Suppressor macrophage treated with lipopolysaccharide for 1 hour (primary cell): ENCODE results near the gene ACR.
"Not testable (repeated sequence)": the region's sequence is repeated elsewhere in the genome, so short reads cannot be mapped to it uniquely, and the experiment has no call there.

Source experiments
- DNase-seq, 3 donors: peaks; one replicate each; pipeline ENCODE4 v3.0.0-alpha.2; 2020 to 2022

ACR gene

GRCh38 chr22:50733521-50734342 is 4.3 kb upstream of the ACR start:
- DNase-seq: no peak

- no peak for DNase-seq
Measured at GRCh38 chr22:50734343-50734771, 3.6 kb upstream of the ACR start.

- no peak for DNase-seq
Measured at GRCh38 chr22:50734986-50735738, 2.8 kb upstream of the ACR start.

GRCh38 chr22:50735739-50736030 is 2.3 kb upstream of the ACR start:
- DNase-seq: no peak

GRCh38 chr22:50738649-50739227 is 734 bp downstream of the ACR start:
- no peak for DNase-seq

GRCh38 chr22:50739279-50739691 is 1.3 kb downstream of the ACR start:
- no peak for DNase-seq

GRCh38 chr22:50739894-50740293 is 1.9 kb downstream of the ACR start:
- no peak for DNase-seq

GRCh38 chr22:50740714-50741113 is 2.7 kb downstream of the ACR start:
- DNase-seq: not testable (repeated sequence)

- DNase-seq: not testable (repeated sequence)
Measured at GRCh38 chr22:50744424-50744823, 6.4 kb downstream of the ACR start.

GRCh38 chr22:50747521-50747920 is 9.5 kb downstream of the ACR start:
- DNase-seq: not testable (repeated sequence)

- not testable (repeated sequence) for DNase-seq
Measured at GRCh38 chr22:50748630-50749029, 10.6 kb downstream of the ACR start.

GRCh38 chr22:50749302-50750074 is 11.5 kb downstream of the ACR start:
- not testable (repeated sequence) for DNase-seq

- DNase-seq: not testable (repeated sequence)
Measured at GRCh38 chr22:50755251-50755650, 17.2 kb downstream of the ACR start.

- DNase-seq: not testable (repeated sequence)
Measured at GRCh38 chr22:50756406-50756805, 18.4 kb downstream of the ACR start.

GRCh38 chr22:50756949-50757491 is 19.0 kb downstream of the ACR start:
- DNase-seq: peak in 2 of 3 donors; percentile 9 to 18

- DNase-seq: peak; percentile 7 to 21 (median 20)
Measured at GRCh38 chr22:50759597-50760341, 21.8 kb downstream of the ACR start.

GRCh38 chr22:50761829-50762228 is 23.8 kb downstream of the ACR start:
- DNase-seq: not testable (repeated sequence)

GRCh38 chr22:50764288-50764687 is 26.3 kb downstream of the ACR start:
- DNase-seq: not testable (repeated sequence)

- DNase-seq: peak; percentile 19 to 44 (median 20)
Measured at GRCh38 chr22:50775132-50775531, 37.1 kb downstream of the ACR start.

GRCh38 chr22:50777631-50778030 is 39.6 kb downstream of the ACR start:
- DNase-seq: not testable (repeated sequence)

GRCh38 chr22:50780244-50780643 is 42.2 kb downstream of the ACR start:
- not testable (repeated sequence) for DNase-seq

- DNase-seq: not testable (repeated sequence)
Measured at GRCh38 chr22:50782253-50782652, 44.2 kb downstream of the ACR start.
